ENCODE data around the gene HOXA4. TPM values are rescaled to one million over a fixed set of nuclear protein-coding genes. Genes with fewer than 3 reads are reported as not detected.
A peak's percentile ranks its signal among the peaks of the same experiment; 100 is the strongest.

Gene HOXA4
- total RNA-seq, 1 donor from 2014 or later: not detected

DNA sequence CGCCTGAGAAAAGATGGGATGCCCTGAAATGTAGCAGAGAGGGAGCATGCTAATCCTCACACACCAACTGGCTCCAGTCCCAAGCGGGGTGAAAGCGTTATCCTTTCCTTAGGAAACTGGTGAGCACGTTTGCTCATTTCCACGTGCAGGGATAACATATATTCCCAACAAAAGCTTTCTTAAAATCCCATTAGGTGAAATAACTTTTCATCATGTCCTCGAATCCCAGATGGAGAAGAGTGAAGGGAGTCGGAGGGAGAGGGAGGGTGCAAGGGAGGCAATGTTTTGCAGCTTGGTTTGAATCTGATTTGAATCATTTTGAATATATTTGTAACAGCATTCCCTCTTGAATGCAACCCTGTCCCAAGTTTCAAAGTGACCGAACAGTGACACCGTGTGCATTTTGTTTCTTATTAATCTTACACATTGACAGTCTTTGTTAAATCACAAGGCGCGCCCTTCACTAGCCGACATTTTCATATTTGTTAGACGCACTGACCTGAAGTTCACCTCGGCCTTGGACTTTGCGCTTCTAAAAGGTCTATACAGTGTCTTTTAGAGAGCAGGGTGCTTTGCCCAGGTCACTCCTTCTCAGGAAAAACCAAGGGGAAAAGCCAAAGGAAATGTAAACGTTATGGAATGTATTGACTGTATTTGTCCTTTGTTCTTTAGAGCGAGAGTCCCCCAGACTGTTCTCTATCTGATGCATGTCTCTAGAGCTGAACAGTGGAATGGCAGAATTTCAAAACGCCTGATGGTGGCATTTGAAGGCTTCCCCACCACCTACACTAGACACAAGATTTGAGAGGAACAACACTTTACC lies 3.1 kb upstream of the HOXA4 start:
- DNase-seq: no peak

GRCh38 chr7:27132978-27133377 lies 2.4 kb upstream of the HOXA4 start:
- no peak for DNase-seq

- DNase-seq: no peak
These were observed 1.7 kb upstream of the HOXA4 start for GRCh38 chr7:27132214-27132613.

DNA sequence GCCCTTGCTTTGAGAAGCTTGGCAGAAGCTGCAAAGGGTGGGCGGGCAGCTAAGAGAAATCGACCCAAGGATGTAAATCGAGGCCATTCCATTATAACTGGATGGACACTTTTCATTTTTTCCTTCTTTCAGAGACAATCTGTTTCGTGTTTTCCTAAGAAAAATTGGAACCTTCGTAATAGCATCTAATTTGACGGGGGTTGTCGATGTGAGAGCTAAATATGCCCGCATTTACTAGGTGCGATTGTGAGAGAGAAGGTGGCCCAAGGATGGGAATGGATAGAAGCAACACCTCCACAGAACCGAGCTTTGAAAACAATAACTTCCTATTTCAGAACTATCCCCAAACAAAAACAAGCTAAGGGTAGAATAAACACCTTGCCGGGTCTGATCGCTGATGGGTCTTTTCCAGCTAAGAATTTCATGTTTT lies 848 bp upstream of the HOXA4 start:
- DNase-seq: no peak

- no peak for DNase-seq
These were observed 623 bp downstream of the HOXA4 start for GRCh38 chr7:27129729-27130539.

GRCh38 chr7:27128776-27129728 lies 1.5 kb downstream of the HOXA4 start:
- DNase-seq: no peak

GRCh38 chr7:27128034-27128433 lies 2.5 kb downstream of the HOXA4 start:
- DNase-seq: peak; percentile 92

- DNase-seq: no peak
These were observed 3.8 kb downstream of the HOXA4 start for GRCh38 chr7:27126596-27127327.

- no peak for DNase-seq
These were observed 4.6 kb downstream of the HOXA4 start for GRCh38 chr7:27125986-27126394.

GRCh38 chr7:27124902-27125689 lies 5.5 kb downstream of the HOXA4 start:
- no peak for DNase-seq

DNA sequence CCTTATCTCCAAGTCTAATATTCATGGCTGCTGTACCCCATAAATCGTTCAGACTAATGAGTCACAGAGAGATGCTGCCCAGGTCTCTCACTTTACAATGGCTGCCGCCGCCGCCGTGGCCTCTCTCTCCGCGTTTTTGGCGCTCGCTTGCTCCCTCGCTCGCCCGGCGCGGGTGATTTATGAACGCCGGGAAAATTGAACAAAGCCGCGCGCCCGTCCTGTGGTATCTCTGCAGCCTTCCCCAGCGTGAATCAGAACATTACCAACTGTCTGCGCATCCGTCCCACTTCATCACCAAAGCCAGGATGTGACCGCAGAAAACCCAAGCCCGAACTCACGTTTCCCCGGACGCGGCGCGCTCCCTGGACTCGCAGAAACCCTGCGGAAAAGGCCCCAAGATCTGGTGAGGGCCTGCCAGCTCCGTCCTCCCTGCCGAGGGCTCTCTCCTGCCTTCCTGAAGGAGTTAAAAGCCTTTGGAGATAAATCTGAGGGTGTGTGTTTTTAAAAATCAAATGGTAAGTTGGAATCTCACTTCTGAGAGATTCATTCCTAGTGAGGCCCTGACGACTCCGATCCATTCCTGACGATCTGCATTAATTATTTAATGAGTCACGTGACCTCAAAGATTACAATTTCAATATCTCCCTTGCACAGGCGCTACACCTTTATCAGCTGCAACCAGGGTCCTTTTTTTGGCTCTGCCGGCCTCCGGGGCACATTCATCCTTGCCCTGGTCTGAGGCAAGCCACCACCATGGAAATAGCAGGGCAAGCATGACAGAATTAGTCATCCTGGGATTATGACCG lies 6.3 kb downstream of the HOXA4 start:
- no peak for DNase-seq

DNA sequence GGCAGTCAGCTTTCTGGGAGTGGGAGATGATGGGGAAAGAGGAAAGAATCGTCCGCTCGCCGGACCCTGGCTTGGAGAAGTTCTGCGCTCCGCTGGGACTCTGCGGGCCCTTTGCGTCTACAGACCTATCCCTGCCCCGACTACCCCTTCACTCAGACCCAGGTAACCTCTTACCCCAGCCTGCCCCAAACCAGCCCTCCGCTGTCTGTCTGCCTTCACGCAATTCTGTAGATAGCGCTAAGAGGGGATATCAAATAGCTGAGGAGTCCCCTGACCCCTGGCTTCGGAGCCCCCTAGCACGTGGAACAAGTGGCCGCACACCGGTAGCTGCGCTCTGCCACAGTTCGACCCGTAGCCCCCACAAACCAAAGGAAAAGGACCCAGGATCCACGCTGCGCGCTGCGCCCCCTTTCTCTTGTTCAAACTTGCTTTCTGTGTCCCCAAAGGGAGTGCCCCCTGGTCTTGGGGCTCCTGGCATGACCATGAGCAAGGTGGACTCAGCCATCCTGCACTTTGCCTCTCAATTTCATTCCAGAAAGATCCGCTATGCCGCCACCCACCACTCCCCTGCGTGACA lies 7.0 kb downstream of the HOXA4 start:
- DNase-seq: no peak

GRCh38 chr7:27123007-27123476 lies 7.5 kb downstream of the HOXA4 start:
- DNase-seq: no peak

DNA sequence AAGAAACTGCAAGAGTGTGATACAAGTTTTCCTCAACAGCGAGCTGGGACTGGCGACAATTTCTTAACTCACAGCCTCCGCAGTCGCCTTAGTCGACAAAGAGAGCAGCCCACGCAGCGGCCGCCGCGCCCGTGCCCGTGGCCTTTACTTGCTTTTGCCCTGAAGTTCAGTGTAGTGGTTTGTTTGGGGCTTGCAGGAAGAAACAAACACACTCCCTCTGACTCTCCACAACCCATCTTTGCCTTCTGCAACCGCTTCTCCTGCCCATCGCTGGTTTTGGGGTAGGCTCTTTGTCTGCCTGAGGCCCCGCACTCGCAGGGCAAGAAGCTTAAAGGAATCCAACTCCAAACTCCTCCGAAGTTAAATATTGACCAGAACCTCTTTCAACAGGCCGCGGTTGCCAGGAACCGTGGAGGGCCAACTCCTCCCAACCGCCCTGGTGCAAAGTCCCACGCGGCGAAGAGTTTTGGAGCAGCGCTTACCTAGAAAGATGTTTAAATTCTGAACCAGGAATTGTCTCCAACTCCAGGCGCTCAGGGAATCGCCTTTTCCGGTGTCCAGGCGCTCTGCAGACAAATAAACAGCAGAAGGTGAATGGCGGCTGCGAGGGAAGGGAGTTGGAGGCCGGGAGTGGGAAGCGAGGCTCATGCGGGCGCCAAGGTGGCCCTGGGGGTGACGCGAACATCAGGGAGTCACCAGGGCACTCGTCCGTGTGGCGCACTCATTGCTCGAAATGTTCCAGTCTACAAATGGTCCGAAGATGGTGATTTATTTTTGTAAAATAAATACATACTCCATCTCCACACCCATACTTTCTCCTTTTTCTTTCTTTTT lies 8.3 kb downstream of the HOXA4 start:
- DNase-seq: no peak

- no peak for DNase-seq
These were observed 8.9 kb downstream of the HOXA4 start for GRCh38 chr7:27121684-27122076.

- DNase-seq: no peak
These were observed 11.1 kb downstream of the HOXA4 start for GRCh38 chr7:27119412-27119911.

DNA sequence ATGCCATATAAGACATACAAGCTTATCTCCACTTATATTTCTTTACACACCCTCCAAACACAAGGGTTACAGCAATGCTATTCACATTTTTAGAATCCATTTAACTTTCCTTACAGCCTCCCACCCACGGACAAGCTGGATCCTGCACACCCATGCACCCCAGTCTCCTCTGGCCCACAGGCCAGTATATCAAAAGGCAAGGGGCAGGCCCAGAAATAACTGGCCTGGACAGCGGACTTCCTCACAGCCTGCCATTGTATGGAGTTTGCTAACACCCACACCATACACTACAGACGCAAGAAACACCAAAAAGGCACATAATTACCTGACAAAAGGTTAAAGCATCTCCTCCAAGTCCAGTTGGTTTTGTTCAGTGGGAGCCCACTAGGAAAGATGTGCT lies 12.0 kb downstream of the HOXA4 start:
- no peak for DNase-seq

GRCh38 chr7:27117887-27118491 lies 12.6 kb downstream of the HOXA4 start:
- no peak for DNase-seq
